Naive thymus-derived CD4-positive, alpha-beta T cell (primary cell): ENCODE data around the gene CTNNA3. TPM values are rescaled to one million over a fixed set of nuclear protein-coding genes. Genes with fewer than 3 reads are reported as not detected.
"Not testable (repeated sequence)": the region's sequence is repeated elsewhere in the genome, so short reads cannot be mapped to it uniquely, and the experiment has no call there.

Experiments
- ATAC-seq: fragments of 150-1000 bp; cut with Tn5 transposase; 2 replicates; pipeline ENCODE4 v1.10.0; 2021; ENCODE audit warnings: mild to moderate bottlenecking, moderate library complexity
- CTCF ChIA-PET: fragments of 350-600 bp; sonication (Branson Sonifier 250); formaldehyde crosslinking; loops from one replicate; lab custom pipeline; 2021; ENCODE audit warnings: antibody characterized with exemption; lab: Charles Lee
- POLR2A ChIA-PET: fragments of 350-600 bp; sonication (Branson Sonifier 250); formaldehyde crosslinking; loops from one replicate; lab custom pipeline; 2021; ENCODE audit warnings: antibody characterized with exemption, inconsistent platforms; lab: Charles Lee
- DNase-seq, 9 donors: peaks; one replicate each; pipeline versions ENCODE4 v3.0.0 to v3.0.0-alpha.2; 2020 to 2022; ENCODE audit warnings: mixed read lengths in 1 of 9
- H3K27ac ChIP-seq: one replicate; pipeline ENCODE4 v1.7.0; 2013; ENCODE audit warnings: mild to moderate bottlenecking, low read depth, low read length, moderate library complexity
- H3K27me3 ChIP-seq, 2 donors: one replicate each; pipeline ENCODE4 v1.7.0; 2013; ENCODE audit warnings: low read length in 2 of 2, mild to moderate bottlenecking in 2 of 2, moderate library complexity in 2 of 2; ENCODE audit not compliant: control insufficient read depth in 2 of 2, insufficient read depth in 2 of 2
- H3K36me3 ChIP-seq, 3 experiments: 1 replicate in 2 of 3; 2 replicates in 1 of 3; pipeline ENCODE4 v1.7.0; 2013; ENCODE audit warnings: low read length in 3 of 3, mild to moderate bottlenecking in 3 of 3, moderate library complexity in 1 of 3; ENCODE audit not compliant: insufficient read depth in 3 of 3, control insufficient read depth in 2 of 3
- H3K4me1 ChIP-seq, 2 donors: one replicate each; pipeline ENCODE4 v1.7.0; 2013; ENCODE audit warnings: low read length in 2 of 2, mild to moderate bottlenecking in 2 of 2, moderate library complexity in 1 of 2; ENCODE audit not compliant: control insufficient read depth in 2 of 2, insufficient read depth in 2 of 2
- H3K4me3 ChIP-seq: 2 replicates; pipeline ENCODE4 v1.7.0; 2013; ENCODE audit warnings: mild to moderate bottlenecking, low read length
- H3K9me3 ChIP-seq, 3 experiments: 1 replicate in 2 of 3; 2 replicates in 1 of 3; pipeline ENCODE4 v1.7.0; 2013; ENCODE audit warnings: low read length in 3 of 3; ENCODE audit not compliant: control insufficient read depth in 2 of 3
- H3K27ac Mint-ChIP-seq, 9 donors: one replicate each; pipeline ENCODE4 v1.8.0; 2020 to 2022; ENCODE audit warnings: mixed read lengths in 9 of 9, mild to moderate bottlenecking in 8 of 9, moderate library complexity in 5 of 9, inconsistent platforms in 2 of 9
- H3K27me3 Mint-ChIP-seq, 5 donors: one replicate each; pipeline ENCODE4 v1.8.0; 2021 to 2022; ENCODE audit warnings: mixed read lengths in 5 of 5, mild to moderate bottlenecking in 1 of 5
- H3K36me3 Mint-ChIP-seq, 5 donors: one replicate each; pipeline ENCODE4 v1.8.0; 2020 to 2022; ENCODE audit warnings: mixed read lengths in 5 of 5, mild to moderate bottlenecking in 3 of 5, inconsistent platforms in 1 of 5
- H3K4me1 Mint-ChIP-seq, 7 donors: one replicate each; pipeline ENCODE4 v1.8.0; 2020 to 2022; ENCODE audit warnings: mixed read lengths in 7 of 7, mild to moderate bottlenecking in 3 of 7, inconsistent platforms in 1 of 7
- H3K4me3 Mint-ChIP-seq, 10 donors: one replicate each; pipeline ENCODE4 v1.8.0; 2020 to 2022; ENCODE audit warnings: mild to moderate bottlenecking in 10 of 10, mixed read lengths in 10 of 10, moderate library complexity in 6 of 10, inconsistent platforms in 2 of 10
- H3K9me3 Mint-ChIP-seq, 11 donors: one replicate each; pipeline ENCODE4 v1.8.0; 2020 to 2022; ENCODE audit warnings: mixed read lengths in 11 of 11, mild to moderate bottlenecking in 4 of 11, inconsistent platforms in 1 of 11, moderate library complexity in 1 of 11
- intact Hi-C, 2 donors: fragments of 100-400 bp; cut with micrococcal nuclease; formaldehyde crosslinking; loops; one replicate each; pipeline ENCODE4 v1.15.1; 2023
- polyA plus RNA-seq, 2 donors: library from polyadenylated mRNA; unstranded; fragments of 300-500 nt; fragmentation: Illumina TruSeq; gene quantifications; one replicate each; pipeline ENCODE4 v1.2.3, GENCODE V29; 2021
- total RNA-seq, 6 experiments: library from RNA in 5 of 6; stranded (reverse) in 5 of 6; gene quantifications; 1 replicate in 5 of 6; 2 replicates in 1 of 6; pipeline ENCODE4 v1.2.3 and lab custom pipeline; 2021 to 2026

The CTNNA3 gene
- total and polyA plus RNA-seq, 7 experiments from 2014 or later, result 0.43 to 0.84 (median 0.71) TPM; not detected in 2

DNA sequence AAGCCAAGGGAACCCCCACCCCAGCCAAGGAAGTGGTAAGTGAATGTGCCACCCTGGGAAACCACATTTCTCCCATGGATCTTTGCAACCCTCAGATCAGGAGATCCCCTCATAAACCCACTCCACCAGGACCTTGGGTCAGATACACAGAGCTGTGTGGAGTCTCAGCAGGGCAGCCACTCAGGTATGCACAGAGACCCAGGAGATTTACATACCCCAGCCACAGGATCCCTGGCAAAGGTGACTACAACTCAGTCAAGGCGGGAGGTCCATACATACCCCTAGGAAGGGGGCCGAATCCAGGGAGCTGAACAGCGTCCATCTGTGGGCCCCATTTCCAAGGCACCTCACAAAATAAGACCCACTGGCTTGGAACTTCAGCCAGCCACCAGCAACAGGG, 293.4 kb downstream of the CTNNA3 start:
- Mint-ChIP-seq H3K27ac (no peak overlapping the region), H3K4me3 (no peak overlapping the region), H3K4me1 (no peaks in the 10 kb centered on the region), H3K9me3 (peaks cover 3 to 55% (median 21%) of the 10 kb centered on the region in 11 donors), H3K36me3 (peaks cover 0 to 16% (median 3%) of the 10 kb centered on the region in 5 donors), H3K27me3 (peaks cover 0 to 18% (median 13%) of the 10 kb centered on the region in 5 donors)
- intact Hi-C loops, result no loop called here
- Histone ChIP-seq H3K9me3 (peaks cover 0 to 4% (median 0%) of the 10 kb centered on the region in 3 experiments), H3K36me3 (no peaks in the 10 kb centered on the region), H3K4me1 (no peaks in the 10 kb centered on the region), H3K4me3 (no peak overlapping the region), H3K27ac (no peak overlapping the region), H3K27me3 (no peaks in the 10 kb centered on the region)
- DNase-seq (no peak), ATAC-seq (no peak)
- CTCF ChIA-PET, result no interaction called here
- POLR2A ChIA-PET, result no interaction called here

GRCh38 chr10:67401711-67402110, 294.3 kb downstream of the CTNNA3 start:
- H3K4me1 Mint-ChIP-seq, result no peaks in the 10 kb centered on the region
- H3K27me3 Mint-ChIP-seq, result peaks cover 0 to 18% (median 13%) of the 10 kb centered on the region in 5 donors
- ChIA-PET CTCF (no interaction called here), POLR2A (no interaction called here)
- no peaks in the 10 kb centered on the region for H3K4me1 ChIP-seq
- peaks cover 0 to 16% (median 3%) of the 10 kb centered on the region in 5 donors for H3K36me3 Mint-ChIP-seq
- no peak overlapping the region for H3K4me3 ChIP-seq
- ATAC-seq, result no peak
- H3K9me3 ChIP-seq, result peaks cover 0 to 4% (median 0%) of the 10 kb centered on the region in 3 experiments
- no peak for DNase-seq
- H3K9me3 Mint-ChIP-seq, result peaks cover 4 to 58% (median 19%) of the 10 kb centered on the region in 11 donors
- no peak overlapping the region for H3K27ac Mint-ChIP-seq
- intact Hi-C loops, result no loop called here
- no peak overlapping the region for H3K4me3 Mint-ChIP-seq
- H3K27me3 ChIP-seq, result no peaks in the 10 kb centered on the region
- no peaks in the 10 kb centered on the region for H3K36me3 ChIP-seq
- H3K27ac ChIP-seq, result no peak overlapping the region

- CTCF ChIA-PET, H3K27ac ChIP-seq, POLR2A ChIA-PET, H3K36me3 Mint-ChIP-seq, H3K27ac Mint-ChIP-seq, H3K27me3 ChIP-seq, DNase-seq, H3K9me3 ChIP-seq, ATAC-seq, H3K9me3 Mint-ChIP-seq, H3K4me1 ChIP-seq, intact Hi-C loops, H3K4me3 ChIP-seq, H3K36me3 ChIP-seq, H3K4me1 Mint-ChIP-seq: not testable (repeated sequence)
- Mint-ChIP-seq H3K4me3 (peak overlapping the region in 6 of 10 donors; percentile 4 to 67 (median 46)), H3K27me3 (peaks cover 8 to 28% (median 16%) of the 10 kb centered on the region in 5 donors)
Observed at GRCh38 chr10:67386841-67387533, 309.0 kb downstream of the CTNNA3 start.

DNA sequence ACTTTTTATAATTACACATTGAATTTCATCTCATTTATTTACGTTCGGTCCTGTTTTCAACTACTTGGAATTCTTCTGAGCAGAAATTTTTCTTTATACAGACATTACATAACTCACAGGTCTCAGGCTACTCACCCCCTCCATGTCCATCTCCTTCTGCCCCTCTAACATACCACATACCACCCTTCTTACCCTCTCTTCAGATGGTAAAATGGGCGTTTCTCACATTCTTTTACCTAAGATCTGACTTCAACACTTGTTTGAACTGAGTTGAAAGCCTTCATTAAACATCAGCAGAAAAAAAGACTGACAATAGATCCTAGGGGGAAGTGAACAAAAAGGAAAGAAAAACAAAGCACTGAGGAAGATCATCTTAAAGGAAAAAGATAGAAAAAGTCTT, 309.7 kb downstream of the CTNNA3 start:
- peaks cover 0 to 9% (median 3%) of the 10 kb centered on the region in 11 donors for H3K9me3 Mint-ChIP-seq
- H3K4me3 ChIP-seq, result no peak overlapping the region
- H3K4me1 Mint-ChIP-seq, result peaks cover 0 to 10% (median 5%) of the 10 kb centered on the region in 7 donors
- no peak overlapping the region for H3K27ac ChIP-seq
- peak overlapping the region in 2 of 10 donors; percentile 4 to 52 for H3K4me3 Mint-ChIP-seq
- no peaks in the 10 kb centered on the region for H3K9me3 ChIP-seq
- ATAC-seq, result no peak
- H3K36me3 ChIP-seq, result no peaks in the 10 kb centered on the region
- H3K27me3 ChIP-seq, result no peaks in the 10 kb centered on the region
- ChIA-PET POLR2A (no interaction called here), CTCF (no interaction called here)
- intact Hi-C loops, result no loop called here
- DNase-seq, result no peak
- H3K36me3 Mint-ChIP-seq, result no peaks in the 10 kb centered on the region
- peaks cover 8 to 28% (median 20%) of the 10 kb centered on the region in 5 donors for H3K27me3 Mint-ChIP-seq
- H3K4me1 ChIP-seq, result no peaks in the 10 kb centered on the region
- H3K27ac Mint-ChIP-seq, result no peak overlapping the region

DNA sequence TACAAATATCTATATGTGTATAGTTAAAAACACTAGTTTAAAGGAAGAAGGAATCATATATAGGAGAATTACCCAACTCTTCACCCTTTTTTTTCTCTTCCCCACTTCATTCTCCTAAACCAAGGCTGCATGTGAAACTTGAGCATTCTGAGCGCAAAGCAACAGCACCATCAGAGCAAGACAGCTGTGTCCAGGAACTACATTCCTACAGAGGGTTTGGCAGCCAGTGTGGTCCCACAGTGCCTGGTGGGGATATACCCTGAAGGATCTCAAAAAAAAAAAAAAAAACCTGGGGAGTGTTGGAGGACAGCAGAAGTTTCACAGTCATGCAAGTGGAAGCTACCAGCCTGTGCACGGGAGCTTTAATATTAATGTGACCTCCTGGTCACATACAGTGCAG, 310.4 kb downstream of the CTNNA3 start:
- CTCF ChIA-PET, result no interaction called here
- no peak overlapping the region for H3K4me3 Mint-ChIP-seq
- no peak for ATAC-seq

GRCh38 chr10:67385089-67385488, 310.9 kb downstream of the CTNNA3 start:
- intact Hi-C loops, result no loop called here
- CTCF ChIA-PET, result no interaction called here

More for the DNA sequence above, 310.4 kb downstream of the CTNNA3 start:
- intact Hi-C loops, result no loop called here
- H3K4me3 ChIP-seq, result no peak overlapping the region
- no peaks in the 10 kb centered on the region for H3K4me1 ChIP-seq
- DNase-seq, result no peak
- Mint-ChIP-seq H3K36me3 (no peaks in the 10 kb centered on the region), H3K27ac (no peak overlapping the region), H3K27me3 (peaks cover 8 to 28% (median 20%) of the 10 kb centered on the region in 5 donors), H3K9me3 (peaks cover 0 to 9% (median 3%) of the 10 kb centered on the region in 11 donors), H3K4me1 (peaks cover 0 to 10% (median 5%) of the 10 kb centered on the region in 7 donors)
- H3K27ac ChIP-seq, result no peak overlapping the region
- H3K9me3 ChIP-seq, result no peaks in the 10 kb centered on the region
- no peaks in the 10 kb centered on the region for H3K27me3 ChIP-seq
- H3K36me3 ChIP-seq, result no peaks in the 10 kb centered on the region
- POLR2A ChIA-PET, result no interaction called here

More at GRCh38 chr10:67385089-67385488, 310.9 kb downstream of the CTNNA3 start:
- Histone ChIP-seq H3K27ac (no peak overlapping the region), H3K9me3 (no peaks in the 10 kb centered on the region), H3K4me3 (no peak overlapping the region), H3K4me1 (no peaks in the 10 kb centered on the region), H3K27me3 (no peaks in the 10 kb centered on the region), H3K36me3 (no peaks in the 10 kb centered on the region)
- POLR2A ChIA-PET, result no interaction called here
- ATAC-seq (no peak), DNase-seq (no peak)
- Mint-ChIP-seq H3K36me3 (no peaks in the 10 kb centered on the region), H3K4me1 (peaks cover 0 to 10% (median 5%) of the 10 kb centered on the region in 7 donors), H3K9me3 (peaks cover 0 to 7% (median 3%) of the 10 kb centered on the region in 11 donors), H3K4me3 (no peak overlapping the region), H3K27ac (no peak overlapping the region), H3K27me3 (peaks cover 8 to 28% (median 20%) of the 10 kb centered on the region in 5 donors)
